HG03571 (cell line): Measurements from ENCODE around the gene ARHGEF10L.
"Not testable (repeated sequence)": the region's sequence is repeated elsewhere in the genome, so short reads cannot be mapped to it uniquely, and the experiment has no call there.

ENCODE experiments used
- ATAC-seq: cut with Tn5 transposase; IDR thresholded peaks from one replicate; pipeline ENCODE4 v1.9.1; 2021; ENCODE audit not compliant: unreplicated experiment

Gene ARHGEF10L

DNA sequence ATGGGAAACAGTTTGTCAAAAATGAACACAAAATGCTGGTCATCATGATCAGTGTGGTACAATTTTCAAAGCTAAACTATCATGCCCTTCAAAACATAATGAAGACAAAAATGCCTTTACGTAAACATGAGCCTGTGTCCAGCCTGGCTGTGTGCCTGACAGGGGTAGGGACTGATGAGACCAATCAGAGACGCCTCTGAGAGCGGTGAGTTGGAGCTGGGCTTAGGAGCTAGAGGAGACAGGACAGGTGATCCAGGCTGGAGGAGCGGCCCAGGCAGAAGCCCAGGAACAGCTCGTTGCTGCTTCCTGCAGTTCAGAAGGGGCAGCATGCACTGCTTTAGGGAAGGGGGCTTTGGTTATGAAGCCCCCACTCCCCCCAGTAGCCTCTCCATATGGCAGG lies 70.0 kb downstream of the ARHGEF10L start:
- ATAC-seq = no peak

DNA sequence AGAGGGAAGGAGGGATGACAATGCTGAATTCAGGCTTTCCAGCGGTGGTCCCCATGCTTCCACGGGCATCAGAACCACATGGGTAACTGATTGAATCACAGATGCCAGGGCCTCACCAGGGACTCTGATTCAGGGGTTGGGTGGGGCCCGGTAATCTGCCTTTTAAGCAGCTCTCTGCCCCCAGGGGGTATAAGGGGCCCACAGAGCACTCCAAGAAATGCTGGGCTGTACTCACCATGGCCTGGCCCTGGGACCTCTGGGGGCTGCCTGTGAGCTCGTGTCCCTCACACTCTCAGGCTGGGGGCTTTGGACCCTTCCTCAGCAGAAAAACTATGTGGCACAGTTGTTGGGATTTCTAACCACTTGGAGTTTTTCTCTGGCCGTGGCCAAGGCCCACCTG lies 70.6 kb downstream of the ARHGEF10L start:
- no peak for ATAC-seq

- no peak for ATAC-seq
Observed at GRCh38 chr1:17610713-17611112, 71.2 kb downstream of the ARHGEF10L start.

- no peak for ATAC-seq
Observed at GRCh38 chr1:17611991-17612390, 72.5 kb downstream of the ARHGEF10L start.

DNA sequence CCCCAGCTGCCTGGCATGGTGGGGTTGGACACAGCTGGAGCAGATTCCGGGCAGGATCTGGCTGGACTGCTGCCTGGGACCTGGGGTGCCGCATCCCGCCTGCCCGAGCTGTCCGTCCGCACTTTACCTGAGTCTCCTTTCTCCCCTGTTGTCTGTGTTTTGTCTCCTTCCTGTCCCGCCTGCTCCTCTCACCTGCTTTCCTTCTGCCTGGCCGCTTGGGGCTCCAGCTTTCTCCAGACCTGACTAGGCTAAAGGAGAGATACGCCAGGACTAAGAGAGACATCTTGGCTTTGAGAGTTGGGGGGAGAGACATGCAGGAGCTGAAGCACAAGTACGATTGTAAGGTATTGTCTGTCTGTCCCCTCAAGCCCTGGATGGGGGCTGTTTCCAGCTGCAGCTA lies 73.3 kb downstream of the ARHGEF10L start:
- no peak for ATAC-seq

- ATAC-seq = no peak
Observed at GRCh38 chr1:17614586-17614985, 75.1 kb downstream of the ARHGEF10L start.

DNA sequence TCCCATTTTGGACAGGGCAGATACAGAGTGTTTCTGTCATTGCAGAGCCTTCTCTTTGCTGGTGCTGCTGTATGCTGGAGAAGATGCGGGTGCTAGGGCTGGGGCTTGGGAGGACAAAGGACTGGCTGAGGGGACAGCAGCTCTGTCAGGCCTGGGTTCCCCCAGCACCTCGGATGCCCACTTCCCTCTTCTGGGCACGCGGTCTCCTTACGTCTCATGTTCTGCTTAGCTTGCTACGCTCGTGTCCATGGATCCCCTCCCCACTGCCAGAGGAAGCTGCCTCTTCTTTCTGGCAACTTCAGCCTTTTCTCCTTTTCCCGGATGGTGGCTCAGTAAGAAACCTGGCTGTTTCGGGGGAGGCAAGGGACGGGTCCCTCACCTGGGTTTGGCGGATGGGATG lies 75.7 kb downstream of the ARHGEF10L start:
- ATAC-seq = no peak

DNA sequence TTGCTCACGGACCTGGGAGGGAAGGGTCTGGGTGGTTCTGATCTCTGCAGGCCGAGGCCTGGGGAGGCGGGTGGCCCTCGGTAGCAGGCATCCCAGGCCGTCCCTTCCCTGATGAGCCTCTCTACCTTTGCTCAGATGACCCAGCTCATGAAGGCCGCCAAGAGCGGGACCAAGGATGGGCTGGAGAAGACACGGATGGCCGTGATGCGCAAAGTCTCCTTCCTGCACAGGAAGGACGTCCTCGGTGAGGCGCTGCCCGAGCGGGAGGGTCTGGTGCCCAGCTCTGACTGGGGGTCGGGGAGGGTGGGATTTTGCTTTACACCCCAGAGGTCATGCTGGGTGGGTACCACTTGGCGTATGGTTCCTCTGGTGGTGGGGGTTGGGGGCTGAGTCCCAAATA lies 76.5 kb downstream of the ARHGEF10L start:
- ATAC-seq = no peak

- no peak for ATAC-seq
Observed at GRCh38 chr1:17616731-17617279, 77.3 kb downstream of the ARHGEF10L start.

DNA sequence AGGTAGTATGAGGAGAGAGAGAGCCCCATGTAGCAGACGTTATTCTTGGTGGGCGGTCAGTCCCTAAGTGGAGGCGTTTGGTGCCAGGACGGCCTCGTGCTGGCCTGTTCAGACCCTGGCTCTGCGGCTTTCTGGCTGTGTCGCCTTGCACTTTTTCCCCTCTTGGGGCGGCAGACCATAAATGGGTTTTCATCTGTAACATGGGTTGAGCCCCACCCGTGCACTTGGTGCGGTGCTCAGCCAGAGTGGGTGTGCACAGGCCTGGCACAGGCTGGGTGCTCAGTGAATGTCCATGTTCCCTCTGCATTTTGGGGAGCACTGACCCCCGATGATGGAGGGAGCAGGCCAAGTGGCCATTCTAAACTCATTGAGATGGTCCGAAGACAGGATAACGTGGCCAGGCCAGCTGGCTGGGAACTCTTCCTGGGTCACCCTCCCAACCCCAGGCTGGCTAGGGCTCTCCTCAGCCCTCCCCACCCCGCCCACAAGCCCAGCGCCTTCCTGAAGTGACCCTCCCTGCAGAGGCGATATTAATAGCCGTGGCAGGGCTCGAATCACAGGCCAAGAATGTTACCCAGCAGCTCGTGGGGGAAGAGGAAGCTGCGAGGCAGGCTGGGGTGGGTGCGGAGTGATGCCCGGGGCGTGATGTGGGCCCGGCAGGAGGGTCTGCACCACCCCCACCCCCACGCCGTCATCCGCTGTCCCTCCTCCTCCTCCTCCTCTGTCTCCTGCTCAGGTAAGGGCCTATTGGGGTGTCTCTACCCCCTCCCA lies 78.5 kb downstream of the ARHGEF10L start:
- no peak for ATAC-seq

- no peak for ATAC-seq
Observed at GRCh38 chr1:17618558-17619247, 79.2 kb downstream of the ARHGEF10L start.

GRCh38 chr1:17620448-17620847 lies 81.0 kb downstream of the ARHGEF10L start:
- no peak for ATAC-seq

DNA sequence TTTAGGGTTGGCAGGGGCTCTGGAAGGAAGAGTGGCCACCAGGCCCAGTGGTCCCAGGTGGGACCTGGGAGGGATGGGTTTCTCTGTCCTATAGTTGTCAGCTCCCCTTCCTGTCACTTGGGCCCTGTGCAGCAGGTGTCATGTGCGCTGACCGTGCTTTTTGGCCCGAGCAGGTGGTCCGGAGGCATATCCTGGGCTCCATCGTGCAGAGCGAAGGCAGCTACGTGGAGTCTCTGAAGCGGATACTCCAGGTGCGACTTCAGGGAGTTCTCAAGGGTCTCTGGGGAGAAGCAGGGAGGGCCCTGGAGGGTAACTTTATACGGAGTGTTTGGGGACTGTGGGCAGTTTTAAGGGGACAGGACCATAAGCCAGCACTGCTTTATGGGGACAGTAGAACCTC lies 82.2 kb downstream of the ARHGEF10L start:
- ATAC-seq = no peak

DNA sequence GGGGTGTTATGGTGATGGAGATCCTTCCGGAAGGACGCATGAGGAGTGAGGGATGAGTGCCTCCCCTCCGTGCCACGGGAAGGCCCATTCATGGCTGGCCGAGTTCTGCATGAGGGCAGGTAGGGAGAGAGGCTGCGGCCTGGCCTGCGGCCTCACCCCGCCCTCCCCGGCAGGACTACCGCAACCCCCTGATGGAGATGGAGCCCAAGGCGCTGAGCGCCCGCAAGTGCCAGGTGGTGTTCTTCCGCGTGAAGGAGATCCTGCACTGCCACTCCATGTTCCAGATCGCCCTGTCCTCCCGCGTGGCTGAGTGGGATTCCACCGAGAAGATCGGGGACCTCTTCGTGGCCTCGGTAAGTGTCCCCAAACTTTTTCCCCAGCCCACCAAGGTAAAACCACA lies 83.3 kb downstream of the ARHGEF10L start:
- ATAC-seq = no peak

- no peak for ATAC-seq
Observed at GRCh38 chr1:17624611-17625233, 85.2 kb downstream of the ARHGEF10L start.

GRCh38 chr1:17627239-17628052 lies 87.9 kb downstream of the ARHGEF10L start:
- ATAC-seq = no peak

DNA sequence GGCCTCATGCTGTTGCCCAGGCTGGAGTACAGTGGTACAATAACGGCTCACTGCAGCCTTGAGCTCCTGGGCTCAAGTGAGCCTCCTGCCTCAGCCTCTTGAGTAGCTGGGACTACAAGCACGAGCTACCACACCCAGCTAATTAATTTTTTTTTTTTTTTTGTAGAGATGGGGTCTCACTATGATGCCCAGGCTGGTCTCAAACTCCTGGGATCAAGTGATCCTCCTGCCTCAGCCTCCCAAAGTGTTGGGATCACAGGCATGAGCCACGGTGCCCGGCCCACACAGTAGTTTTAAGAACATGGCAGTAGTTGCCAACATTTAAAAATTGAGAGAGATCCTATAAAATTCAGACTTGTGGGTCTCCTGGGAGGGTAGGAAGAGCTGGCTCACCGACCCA lies 89.5 kb downstream of the ARHGEF10L start:
- ATAC-seq = not testable (repeated sequence)

GRCh38 chr1:17629460-17629859 lies 90.0 kb downstream of the ARHGEF10L start:
- ATAC-seq = no peak

- no peak for ATAC-seq
Observed at GRCh38 chr1:17630048-17630830, 90.7 kb downstream of the ARHGEF10L start.

DNA sequence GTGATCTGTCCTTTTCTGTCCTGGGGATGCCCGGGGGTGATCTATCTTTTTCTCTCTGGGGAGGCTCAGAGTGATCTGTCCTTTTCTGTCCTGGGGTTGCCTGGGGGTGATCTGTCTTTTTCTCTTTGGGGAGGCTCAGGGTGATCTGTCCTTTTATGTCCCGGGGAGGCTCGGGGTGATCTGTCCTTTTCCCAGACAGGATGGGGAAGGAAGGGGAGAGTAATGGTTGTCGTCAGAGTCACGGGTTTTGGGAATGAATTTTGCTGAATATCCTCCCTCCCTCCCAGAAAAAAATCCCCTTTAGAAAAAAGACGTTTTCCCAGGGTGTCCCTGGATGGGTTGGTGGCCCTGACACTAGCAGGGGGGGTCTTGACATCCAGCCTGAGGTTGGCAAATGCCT lies 91.5 kb downstream of the ARHGEF10L start:
- ATAC-seq = no peak
